ENCODE data around the gene HERPUD2.

The HERPUD2 gene

GRCh38 chr7:35731349-35731748 lies 36.4 kb upstream of the HERPUD2 start:
- Mint-ChIP-seq H3K36me3 (ENCODE audit: low read depth) (no peaks in the 10 kb centered on the region), H3K27ac (no peak overlapping the region), H3K4me1 (peaks cover 22% of the 10 kb centered on the region), H3K4me3 (no peak overlapping the region), H3K9me3 (no peaks in the 10 kb centered on the region), H3K27me3 (ENCODE audit: low read depth, poor library complexity) (peaks cover 7% of the 10 kb centered on the region)
- no peak for DNase-seq
- TF ChIP-seq, protein P1, sequence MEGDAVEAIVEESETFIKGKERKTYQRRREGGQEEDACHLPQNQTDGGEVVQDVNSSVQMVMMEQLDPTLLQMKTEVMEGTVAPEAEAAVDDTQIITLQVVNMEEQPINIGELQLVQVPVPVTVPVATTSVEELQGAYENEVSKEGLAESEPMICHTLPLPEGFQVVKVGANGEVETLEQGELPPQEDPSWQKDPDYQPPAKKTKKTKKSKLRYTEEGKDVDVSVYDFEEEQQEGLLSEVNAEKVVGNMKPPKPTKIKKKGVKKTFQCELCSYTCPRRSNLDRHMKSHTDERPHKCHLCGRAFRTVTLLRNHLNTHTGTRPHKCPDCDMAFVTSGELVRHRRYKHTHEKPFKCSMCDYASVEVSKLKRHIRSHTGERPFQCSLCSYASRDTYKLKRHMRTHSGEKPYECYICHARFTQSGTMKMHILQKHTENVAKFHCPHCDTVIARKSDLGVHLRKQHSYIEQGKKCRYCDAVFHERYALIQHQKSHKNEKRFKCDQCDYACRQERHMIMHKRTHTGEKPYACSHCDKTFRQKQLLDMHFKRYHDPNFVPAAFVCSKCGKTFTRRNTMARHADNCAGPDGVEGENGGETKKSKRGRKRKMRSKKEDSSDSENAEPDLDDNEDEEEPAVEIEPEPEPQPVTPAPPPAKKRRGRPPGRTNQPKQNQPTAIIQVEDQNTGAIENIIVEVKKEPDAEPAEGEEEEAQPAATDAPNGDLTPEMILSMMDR (IDR thresholded peaks at IDR 0.05), result no peak

- TF ChIP-seq, protein P1 (IDR thresholded peaks at IDR 0.05), result no peak
- peaks cover 18% of the 10 kb centered on the region for H3K4me1 Mint-ChIP-seq
- H3K4me3 Mint-ChIP-seq, result no peak overlapping the region
- no peak for DNase-seq
- H3K27me3 Mint-ChIP-seq (ENCODE audit: low read depth, poor library complexity), result peaks cover 8% of the 10 kb centered on the region
- H3K27ac Mint-ChIP-seq, result no peak overlapping the region
- no peaks in the 10 kb centered on the region for H3K36me3 Mint-ChIP-seq (ENCODE audit: low read depth)
- no peaks in the 10 kb centered on the region for H3K9me3 Mint-ChIP-seq
Observed at GRCh38 chr7:35729061-35729783, 34.3 kb upstream of the HERPUD2 start.

GRCh38 chr7:35728412-35729060 lies 33.6 kb upstream of the HERPUD2 start:
- TF ChIP-seq, protein P1 (IDR thresholded peaks at IDR 0.05), result no peak
- H3K27me3 Mint-ChIP-seq (ENCODE audit: low read depth, poor library complexity), result peaks cover 6% of the 10 kb centered on the region
- H3K4me1 Mint-ChIP-seq, result peaks cover 11% of the 10 kb centered on the region
- H3K9me3 Mint-ChIP-seq, result no peaks in the 10 kb centered on the region
- DNase-seq, result no peak
- H3K27ac Mint-ChIP-seq, result no peak overlapping the region
- H3K4me3 Mint-ChIP-seq, result no peak overlapping the region
- H3K36me3 Mint-ChIP-seq (ENCODE audit: low read depth), result no peaks in the 10 kb centered on the region

- TF ChIP-seq, protein P1 (IDR thresholded peaks at IDR 0.05), result no peak
- no peak for DNase-seq
- H3K9me3 Mint-ChIP-seq, result no peaks in the 10 kb centered on the region
- peaks cover 4% of the 10 kb centered on the region for H3K4me1 Mint-ChIP-seq
- no peak overlapping the region for H3K4me3 Mint-ChIP-seq
- peaks cover 6% of the 10 kb centered on the region for H3K27me3 Mint-ChIP-seq (ENCODE audit: low read depth, poor library complexity)
- H3K27ac Mint-ChIP-seq, result no peak overlapping the region
- no peaks in the 10 kb centered on the region for H3K36me3 Mint-ChIP-seq (ENCODE audit: low read depth)
Observed at GRCh38 chr7:35727571-35727970, 32.6 kb upstream of the HERPUD2 start.

DNA sequence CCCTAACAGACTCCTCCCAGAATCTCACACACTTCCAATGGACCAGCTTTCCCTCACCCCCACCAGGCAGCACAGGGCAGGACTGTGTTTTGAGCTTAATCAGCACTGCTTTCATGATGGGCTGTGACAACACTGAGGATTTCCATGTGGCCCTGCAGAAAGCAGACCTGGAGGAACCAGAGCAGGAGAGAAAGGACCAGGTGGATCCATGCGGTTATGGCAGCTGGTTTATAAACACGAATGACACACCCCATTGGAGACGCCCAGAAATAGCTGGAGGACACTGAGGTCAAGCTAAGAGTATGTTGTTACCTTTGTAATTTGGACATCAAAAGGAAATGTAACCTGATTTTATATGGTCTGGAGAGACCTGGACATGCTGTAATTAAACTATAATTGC lies 31.7 kb upstream of the HERPUD2 start:
- H3K4me1 Mint-ChIP-seq, result peaks cover 4% of the 10 kb centered on the region
- no peaks in the 10 kb centered on the region for H3K36me3 Mint-ChIP-seq (ENCODE audit: low read depth)
- no peak overlapping the region for H3K4me3 Mint-ChIP-seq
- no peak overlapping the region for H3K27ac Mint-ChIP-seq
- DNase-seq, result no peak
- peaks cover 6% of the 10 kb centered on the region for H3K27me3 Mint-ChIP-seq (ENCODE audit: low read depth, poor library complexity)
- TF ChIP-seq, protein P1 (IDR thresholded peaks at IDR 0.05), result no peak
- no peaks in the 10 kb centered on the region for H3K9me3 Mint-ChIP-seq

GRCh38 chr7:35725280-35725680 lies 30.3 kb upstream of the HERPUD2 start:
- H3K27me3 Mint-ChIP-seq (ENCODE audit: low read depth, poor library complexity), result peaks cover 6% of the 10 kb centered on the region
- TF ChIP-seq, protein P1 (IDR thresholded peaks at IDR 0.05), result no peak
- no peak overlapping the region for H3K4me3 Mint-ChIP-seq
- no peak overlapping the region for H3K27ac Mint-ChIP-seq
- peaks cover 4% of the 10 kb centered on the region for H3K4me1 Mint-ChIP-seq
- no peaks in the 10 kb centered on the region for H3K9me3 Mint-ChIP-seq
- H3K36me3 Mint-ChIP-seq (ENCODE audit: low read depth), result no peaks in the 10 kb centered on the region
- DNase-seq, result no peak

Measured in nephron progenitor cell (in vitro differentiated cells).